H1 (cell line): ENCODE measurements around the gene VAT1L. TPM values are rescaled to one million over a fixed set of nuclear protein-coding genes. Genes with fewer than 3 reads are reported as not detected.

ENCODE experiments used
- CTCF ChIA-PET: fragments of 300-600 bp; sonication (Branson Sonifier 250); formaldehyde crosslinking; loops from one replicate; lab custom pipeline; 2021; ENCODE audit not compliant: partially characterized antibody; lab: Charles Lee
- POLR2A ChIA-PET: fragments of 300-600 bp; sonication (Branson Sonifier 250); formaldehyde crosslinking; loops from one replicate; lab custom pipeline; 2021; ENCODE audit warnings: inconsistent platforms; ENCODE audit not compliant: partially characterized antibody; lab: Charles Lee
- DNase-seq, 2 experiments: peaks; one replicate each; pipeline versions ENCODE4 v3.0.0 to v3.0.0-alpha.2; 2010 to 2022; ENCODE audit warnings: low spot score in 2 of 2, low read depth in 1 of 2, mixed read lengths in 1 of 2
- FAIRE-seq: peaks from 2 replicates; lab custom pipeline; 2011; peaks lifted over from hg19 to GRCh38; lab: Jason Lieb, UNC
- H2AFZ ChIP-seq: 2 replicates; pipeline ENCODE4 v1.8.1; 2012; ENCODE audit warnings: low read length, inconsistent platforms
- H2AK5ac ChIP-seq: 2 replicates; pipeline ENCODE4 v1.6.1; 2013; ENCODE audit warnings: low read depth, low read length
- H2BK120ac ChIP-seq: replicated peaks from 2 replicates; pipeline ENCODE3; 2013; ENCODE audit warnings: low read depth, low read length, inconsistent platforms
- H2BK12ac ChIP-seq: 2 replicates; pipeline ENCODE4 v1.6.1; 2013; ENCODE audit warnings: low read depth, low read length
- H2BK15ac ChIP-seq: 2 replicates; pipeline ENCODE4 v1.6.1; 2013; ENCODE audit warnings: low read length
- H2BK20ac ChIP-seq: 2 replicates; pipeline ENCODE4 v1.6.1; 2013; ENCODE audit warnings: low read length
- H2BK5ac ChIP-seq: 2 replicates; pipeline ENCODE4 v1.6.1; 2013; ENCODE audit warnings: low read depth, low read length
- H3K14ac ChIP-seq: 2 replicates; pipeline ENCODE4 v1.6.1; 2013; ENCODE audit warnings: inconsistent platforms; ENCODE audit not compliant: insufficient read length
- H3K18ac ChIP-seq: 2 replicates; pipeline ENCODE4 v1.6.1; 2013; ENCODE audit warnings: low read length; ENCODE audit errors: extremely low read depth
- H3K23ac ChIP-seq: 2 replicates; pipeline ENCODE4 v1.6.1; 2013; ENCODE audit warnings: inconsistent platforms; ENCODE audit not compliant: insufficient read length
- H3K23me2 ChIP-seq: 2 replicates; pipeline ENCODE4 v1.6.1; 2013; ENCODE audit warnings: low read depth, low read length
- H3K27ac ChIP-seq: 2 replicates; pipeline ENCODE4 v1.6.1; 2011; ENCODE audit warnings: low read depth, low read length, inconsistent platforms
- H3K27me3 ChIP-seq, 4 experiments: replicated peaks in 1 of 4; 1 replicate in 1 of 4; 2 replicates in 3 of 4; pipeline versions ENCODE4 v1.6.1 to v1.8.1; 2011 to 2013; ENCODE audit warnings: low read length in 3 of 4, mild to moderate bottlenecking in 3 of 4, inconsistent platforms in 2 of 4, mixed read lengths in 2 of 4, moderate library complexity in 1 of 4; ENCODE audit not compliant: control insufficient read depth in 3 of 4, insufficient read depth in 3 of 4; ENCODE audit errors: extremely low read depth in 1 of 4
- H3K36me3 ChIP-seq, 4 experiments: 2 replicates each; pipeline versions ENCODE4 v1.6.1 to v1.8.1; 2011 to 2013; ENCODE audit warnings: mild to moderate bottlenecking in 4 of 4, low read length in 3 of 4, moderate library complexity in 2 of 4, control low read depth in 1 of 4, inconsistent platforms in 1 of 4; ENCODE audit not compliant: insufficient read depth in 4 of 4, control insufficient read depth in 2 of 4
- H3K4ac ChIP-seq: replicated peaks from 2 replicates; pipeline ENCODE3; 2013; ENCODE audit warnings: low read length, low read depth, mixed read lengths, inconsistent platforms; ENCODE audit not compliant: insufficient read length
- H3K4me1 ChIP-seq, 4 experiments: replicated peaks in 1 of 4; 1 replicate in 1 of 4; 2 replicates in 3 of 4; pipeline versions ENCODE4 v1.6.1 to v1.8.1; 2011 to 2013; ENCODE audit warnings: low read length in 3 of 4, inconsistent platforms in 2 of 4, mixed read lengths in 1 of 4; ENCODE audit not compliant: insufficient read depth in 4 of 4, control insufficient read depth in 3 of 4
- H3K4me2 ChIP-seq, 2 experiments: 2 replicates each; pipeline versions ENCODE4 v1.6.1 to v1.8.1; 2011 to 2013; ENCODE audit warnings: low read depth in 2 of 2, low read length in 2 of 2, control low read depth in 1 of 2, inconsistent platforms in 1 of 2, mild to moderate bottlenecking in 1 of 2; ENCODE audit not compliant: insufficient read depth in 1 of 2
- H3K4me3 ChIP-seq, 4 experiments: fragments of 200-600, 300-600 bp in 1 of 4; sonication (generic), shearing (Covaris generic), sonication (Bioruptor Twin) in 1 of 4; 2 replicates each; pipeline versions ENCODE4 v1.5.1 to v1.8.1; 2011 to 2016; ENCODE audit warnings: low read length in 4 of 4, low read depth in 3 of 4, control low read depth in 2 of 4, inconsistent platforms in 2 of 4, mild to moderate bottlenecking in 2 of 4, mixed read lengths in 1 of 4, moderate library complexity in 1 of 4; ENCODE audit not compliant: insufficient read depth in 2 of 4; ENCODE audit errors: extremely low read depth in 1 of 4
- H3K56ac ChIP-seq: replicated peaks from 2 replicates; pipeline ENCODE3; 2013; ENCODE audit warnings: low read depth, mild to moderate bottlenecking, mixed read lengths, low read length, inconsistent platforms; ENCODE audit not compliant: insufficient read length
- H3K79me1 ChIP-seq: 2 replicates; pipeline ENCODE4 v1.6.1; 2013; ENCODE audit warnings: low read depth, low read length, control low read depth
- H3K79me2 ChIP-seq, 2 experiments: 2 replicates each; pipeline versions ENCODE4 v1.6.1 to v1.8.1; 2012 to 2013; ENCODE audit warnings: low read length in 2 of 2, mild to moderate bottlenecking in 2 of 2, inconsistent platforms in 1 of 2; ENCODE audit not compliant: insufficient read depth in 2 of 2, control insufficient read depth in 1 of 2
- H3K9ac ChIP-seq, 4 experiments: replicated peaks in 1 of 4; 1 replicate in 1 of 4; 2 replicates in 3 of 4; pipeline versions ENCODE4 v1.6.1 to v1.8.1; 2011 to 2013; ENCODE audit warnings: low read depth in 3 of 4, low read length in 3 of 4, control low read depth in 2 of 4, mild to moderate bottlenecking in 2 of 4, moderate library complexity in 2 of 4, inconsistent platforms in 1 of 4; ENCODE audit errors: extremely low read depth in 1 of 4
- H3K9me3 ChIP-seq, 2 experiments: 2 replicates each; pipeline versions ENCODE4 v1.6.1 to v1.8.1; 2012 to 2013; ENCODE audit warnings: mild to moderate bottlenecking in 2 of 2, moderate library complexity in 2 of 2, control low read depth in 1 of 2, inconsistent platforms in 1 of 2, low read depth in 1 of 2, low read length in 1 of 2, mixed read lengths in 1 of 2; ENCODE audit not compliant: insufficient read depth in 2 of 2
- H4K20me1 ChIP-seq, 2 experiments: replicated peaks in 1 of 2; 2 replicates each; pipeline versions ENCODE3 to v1.8.1; 2011 to 2013; ENCODE audit warnings: inconsistent platforms in 2 of 2, low read length in 2 of 2, mild to moderate bottlenecking in 1 of 2; ENCODE audit not compliant: insufficient read depth in 2 of 2, control insufficient read depth in 1 of 2
- H4K5ac ChIP-seq: 2 replicates; pipeline ENCODE4 v1.6.1; 2013; ENCODE audit warnings: low read length, low read depth, mixed read lengths, inconsistent platforms; ENCODE audit not compliant: insufficient read length
- H4K8ac ChIP-seq: 2 replicates; pipeline ENCODE4 v1.8.0; 2013; ENCODE audit warnings: mild to moderate bottlenecking, moderate library complexity, low read length, inconsistent platforms; ENCODE audit not compliant: insufficient read depth; ENCODE audit errors: extremely low read depth
- H4K91ac ChIP-seq: replicated peaks from 2 replicates; pipeline ENCODE3; 2013; ENCODE audit warnings: low read length, mixed read lengths, inconsistent platforms; ENCODE audit not compliant: insufficient read length
- BRCA1 ChIP-seq: IDR thresholded peaks from 2 replicates; pipeline ENCODE4 v1.6.1; 2012; ENCODE audit warnings: low read depth, low read length, improper control_type of control experiment
- CHD1 ChIP-seq: IDR thresholded peaks from 2 replicates; pipeline ENCODE4 v1.6.1; 2012; ENCODE audit warnings: low read depth, low read length, improper control_type of control experiment
- FOSL1 ChIP-seq: IDR thresholded peaks from 2 replicates; pipeline ENCODE4 v1.6.1; 2011; ENCODE audit warnings: mild to moderate bottlenecking, low read depth, low read length, moderate library complexity; ENCODE audit not compliant: insufficient read depth
- HDAC2 ChIP-seq, 2 experiments: fragments of 300-600 bp in 1 of 2; sonication (generic) in 1 of 2; IDR thresholded peaks; 2 replicates each; pipeline ENCODE4 v1.6.1; 2011 to 2012; ENCODE audit warnings: low read depth in 2 of 2, low read length in 2 of 2, mild to moderate bottlenecking in 2 of 2, moderate library complexity in 2 of 2, borderline replicate concordance in 1 of 2, inconsistent platforms in 1 of 2
- KDM1A ChIP-seq: fragments of 200-600, 300-600 bp; sonication (generic); IDR thresholded peaks from 2 replicates; pipeline ENCODE4 v1.7.1; 2016; ENCODE audit warnings: mild to moderate bottlenecking, low read length, borderline replicate concordance
- KDM5A ChIP-seq: fragments of 200-600 bp; IDR thresholded peaks from 2 replicates; pipeline ENCODE4 v1.7.1; 2012; ENCODE audit warnings: mild to moderate bottlenecking, low read length, inconsistent platforms, mixed read lengths
- POLR2AphosphoS5 ChIP-seq: IDR thresholded peaks from 2 replicates; pipeline ENCODE4 v1.6.1; 2011; ENCODE audit warnings: low read depth, low read length
- RBBP5 ChIP-seq: IDR thresholded peaks from 2 replicates; pipeline ENCODE4 v1.7.1; 2012; ENCODE audit warnings: low read depth, mild to moderate bottlenecking, inconsistent platforms, low read length, moderate library complexity, borderline replicate concordance
- SIX5 ChIP-seq: IDR thresholded peaks from 2 replicates; pipeline ENCODE4 v1.6.1; 2011; ENCODE audit warnings: mild to moderate bottlenecking, low read depth, low read length
- TBP ChIP-seq: IDR thresholded peaks from 2 replicates; pipeline ENCODE4 v1.6.1; 2011; ENCODE audit warnings: low read depth, low read length, improper control_type of control experiment
- TCF12 ChIP-seq: IDR thresholded peaks from 2 replicates; pipeline ENCODE4 v1.6.1; 2011; ENCODE audit warnings: low read depth, mild to moderate bottlenecking, low read length
- WGBS, 2 experiments: shearing (Covaris generic) in 1 of 2; methylation state at CpG; one replicate each; pipeline versions ENCODE4 v1.1.6 to v1.1.7; 2013 to 2015; ENCODE audit warnings: low lambda C conversion rate in 2 of 2, mixed read lengths in 2 of 2, inconsistent platforms in 1 of 2, low coverage in 1 of 2, missing lambda C conversion rate in 1 of 2; ENCODE audit not compliant: insufficient replicate concordance in 2 of 2, insufficient coverage in 1 of 2, insufficient read length in 1 of 2; ENCODE audit errors: extremely low coverage in 1 of 2, missing lambda C conversion rate in 1 of 2; 5-methylcytosine and 5-hydroxymethylcytosine counted together
- polyA plus RNA-seq, 7 experiments: library from polyadenylated mRNA; depleted of rRNA in 3 of 7; stranded (reverse) in 5 of 7; unstranded in 2 of 7; fragments of >200 nt in 5 of 7; fragments of 200-250 nt in 2 of 7; gene quantifications; 1 replicate in 5 of 7; 2 replicates in 1 of 7; 4 replicates in 1 of 7; pipeline versions ENCODE4 v1.2.1 to v1.2.3, GENCODE V29; 2011 to 2013; ENCODE audit warnings: missing spikeins in 2 of 7, mixed read lengths in 2 of 7
- total RNA-seq: library from RNA; stranded (reverse); fragmentation: NEBNext Ultra II Directional; extraction: Animal tissue kit (Norgen Biotek cat#: 25700); gene quantifications from 2 replicates; pipeline ENCODE4 v1.2.1, GENCODE V29; 2021
- TF ChIP-seq, protein P1 (sequence below): IDR thresholded peaks from 2 replicates; pipeline ENCODE4 v1.6.1; 2011; ENCODE audit warnings: low read length, improper control_type of control experiment
- TF ChIP-seq, protein P2 (sequence below): IDR thresholded peaks from 2 replicates; pipeline ENCODE4 v1.6.1; 2011; ENCODE audit warnings: low read depth, mild to moderate bottlenecking, low read length; ENCODE audit not compliant: insufficient read depth

VAT1L gene
- total and polyA plus RNA-seq, 2 of the 8 experiments (the other 6 are each of a cell fraction or from before 2014, with no cell fraction given) = 46.3 to 48.2 TPM

DNA sequence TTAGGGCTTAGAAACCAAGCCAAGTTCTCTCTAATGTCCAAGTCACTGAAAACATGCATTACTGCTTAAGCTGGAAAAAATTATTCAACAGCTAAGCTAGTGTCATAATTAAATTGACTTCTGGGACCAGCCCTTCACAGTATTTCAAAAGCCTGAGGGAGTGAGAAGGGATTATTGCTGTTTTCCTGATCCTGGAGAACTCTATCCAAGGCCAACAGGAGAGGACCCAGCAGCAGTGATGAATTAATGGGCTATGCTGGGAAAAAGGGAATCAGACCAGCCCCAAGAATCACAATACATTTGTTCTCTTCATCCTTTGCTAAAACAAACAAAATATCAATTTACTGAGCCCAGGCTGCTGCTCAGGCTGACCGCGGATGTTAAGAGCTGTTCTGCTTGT lies 199.4 kb downstream of the VAT1L start:
- no peak overlapping the region for H4K5ac ChIP-seq
- no peaks in the 10 kb centered on the region for H4K20me1 ChIP-seq
- H2BK15ac ChIP-seq = no peak overlapping the region
- 92% methylated on average over 2 of the region's 2 CpGs; no CpG with 5 or more reads in 1 of the 2 experiments for WGBS, 2 experiments
- H3K9ac ChIP-seq = no peak overlapping the region
- no peak overlapping the region for H3K14ac ChIP-seq
- H3K79me2 ChIP-seq = no peaks in the 10 kb centered on the region
- H3K18ac ChIP-seq = no peak overlapping the region
- no peaks in the 10 kb centered on the region for H3K23me2 ChIP-seq
- H2AK5ac ChIP-seq = no peak overlapping the region
- no peaks in the 10 kb centered on the region for H3K79me1 ChIP-seq
- no peaks in the 10 kb centered on the region; a peak in 1 of 8 replicates for H3K36me3 ChIP-seq
- H3K4me3 ChIP-seq = no peak overlapping the region
- H3K9me3 ChIP-seq = no peaks in the 10 kb centered on the region
- H3K4ac ChIP-seq = no peak overlapping the region
- no peak for FAIRE-seq
- H2BK120ac ChIP-seq = no peak overlapping the region
- H4K8ac ChIP-seq = no peak overlapping the region
- H3K23ac ChIP-seq = no peak overlapping the region
- H3K56ac ChIP-seq = no peak overlapping the region
- no peak overlapping the region for H3K27ac ChIP-seq
- no peak for DNase-seq
- ChIA-PET CTCF (interaction anchor here (0.6 to 5.2 kb wide), 6 partner anchors 13 to 94 kb away, joined by 3 to 33 read pairs (median 5); no protein-coding TSS in a partner anchor), POLR2A (no interaction called here)
- H3K27me3 ChIP-seq = no peaks in the 10 kb centered on the region
- H4K91ac ChIP-seq = no peak overlapping the region
- H2AFZ ChIP-seq = no peak overlapping the region
- TF ChIP-seq POLR2AphosphoS5 (no peak), KDM1A (no peak), TCF12 (no peak), SIX5 (no peak), CHD1 (no peak), HDAC2 (IDR thresholded peaks at IDR 0.05; ENCODE audit: borderline replicate concordance in 1 of 2, low read depth in 2 of 2, low read length in 2 of 2) (no peak), BRCA1 (no peak), KDM5A (no peak), TBP (no peak), RBBP5 (no peak), FOSL1 (no peak)
- TF ChIP-seq, protein P1, sequence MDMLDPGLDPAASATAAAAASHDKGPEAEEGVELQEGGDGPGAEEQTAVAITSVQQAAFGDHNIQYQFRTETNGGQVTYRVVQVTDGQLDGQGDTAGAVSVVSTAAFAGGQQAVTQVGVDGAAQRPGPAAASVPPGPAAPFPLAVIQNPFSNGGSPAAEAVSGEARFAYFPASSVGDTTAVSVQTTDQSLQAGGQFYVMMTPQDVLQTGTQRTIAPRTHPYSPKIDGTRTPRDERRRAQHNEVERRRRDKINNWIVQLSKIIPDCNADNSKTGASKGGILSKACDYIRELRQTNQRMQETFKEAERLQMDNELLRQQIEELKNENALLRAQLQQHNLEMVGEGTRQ = no peak
- TF ChIP-seq, protein P2, sequence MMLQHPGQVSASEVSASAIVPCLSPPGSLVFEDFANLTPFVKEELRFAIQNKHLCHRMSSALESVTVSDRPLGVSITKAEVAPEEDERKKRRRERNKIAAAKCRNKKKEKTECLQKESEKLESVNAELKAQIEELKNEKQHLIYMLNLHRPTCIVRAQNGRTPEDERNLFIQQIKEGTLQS = no peak
- TF ChIP-seq, all 59 proteins: peak for 0
- Histone ChIP-seq H2BK5ac (no peak overlapping the region), H3K4me2 (no peak overlapping the region), H2BK20ac (no peak overlapping the region), H2BK12ac (no peak overlapping the region), H3K4me1 (peaks cover 2 to 11% (median 9%) of the 10 kb centered on the region in 4 experiments; a peak in 6 of 7 replicates)
